Testis (tissue), 2 donors: ENCODE results near the gene THEMIS.

Experiments
- CTCF ChIP-seq, 3 experiments: fragments of 450-650 bp in 2 of 3; fragments of 200-600 bp in 1 of 3; sonication (generic) in 1 of 3; IDR thresholded peaks; one replicate each; pipeline ENCODE4 v1.5.1; 2016 to 2019; ENCODE audit warnings: antibody characterized with exemption in 3 of 3, mild to moderate bottlenecking in 2 of 3, moderate library complexity in 1 of 3
- POLR2A ChIP-seq: fragments of 450-650 bp; IDR thresholded peaks from one replicate; pipeline ENCODE4 v1.6.1; 2017; ENCODE audit warnings: antibody characterized with exemption, mild to moderate bottlenecking, moderate library complexity

DNA sequence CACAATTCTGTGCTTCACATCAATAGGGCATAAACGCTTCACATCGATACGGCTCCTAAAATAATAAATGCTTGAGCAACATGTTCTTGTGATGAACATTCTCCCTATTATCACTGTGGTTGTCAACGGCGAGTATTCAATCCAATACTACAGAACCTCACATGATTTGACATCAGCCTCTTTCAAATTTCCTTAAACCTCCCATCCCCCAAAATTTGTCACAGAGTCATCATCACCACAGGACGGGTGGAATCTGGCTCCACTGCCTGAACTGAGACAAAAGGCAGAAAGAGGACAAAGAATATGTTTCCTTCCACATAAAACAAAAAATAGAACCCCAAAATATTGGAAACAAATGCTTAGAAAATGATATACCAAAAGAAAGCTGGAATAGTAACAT is 7.3 kb downstream of the THEMIS start:
- TF ChIP-seq CTCF (IDR thresholded peaks at IDR 0.05) = no peak
- no peak for TF ChIP-seq POLR2A
